Activated B cell treated with CpG ODN at 0.5 μM for 24 hours (primary cell): Measurements from ENCODE around the gene RHO. TPM values are rescaled to one million over a fixed set of nuclear protein-coding genes. Genes with fewer than 3 reads are reported as not detected.

ENCODE experiments used
- ATAC-seq: fragments of 200-7000 bp; cut with Tn5 transposase; one replicate; pipeline ENCODE4 v1.10.0; 2021; ENCODE audit warnings: low read depth, mild to moderate bottlenecking, moderate library complexity
- CTCF ChIA-PET: fragments of 350-600 bp; sonication (Branson Sonifier 250); formaldehyde crosslinking; loops from one replicate; lab custom pipeline; 2021; ENCODE audit warnings: antibody characterized with exemption; lab: Charles Lee
- POLR2A ChIA-PET: fragments of 350-600 bp; sonication (Branson Sonifier 250); formaldehyde crosslinking; loops from one replicate; lab custom pipeline; 2021; ENCODE audit warnings: antibody characterized with exemption; lab: Charles Lee
- DNase-seq: peaks from one replicate; pipeline ENCODE4 v3.0.0; 2022
- H3K27ac Mint-ChIP-seq: one replicate; pipeline ENCODE4 v1.8.0; 2020; ENCODE audit warnings: mixed read lengths
- H3K27me3 Mint-ChIP-seq: one replicate; pipeline ENCODE4 v1.8.0; 2021; ENCODE audit warnings: mixed read lengths
- H3K36me3 Mint-ChIP-seq: one replicate; pipeline ENCODE4 v1.8.0; 2021; ENCODE audit warnings: low read depth, mixed read lengths
- H3K4me1 Mint-ChIP-seq: one replicate; pipeline ENCODE4 v1.8.0; 2021; ENCODE audit warnings: mixed read lengths
- H3K4me3 Mint-ChIP-seq: one replicate; pipeline ENCODE4 v1.8.0; 2020; ENCODE audit warnings: mild to moderate bottlenecking, mixed read lengths
- H3K9me3 Mint-ChIP-seq: one replicate; pipeline ENCODE4 v1.8.0; 2020; ENCODE audit warnings: mixed read lengths
- CTCF ChIP-seq: fragments of 200-600 bp; IDR thresholded peaks from one replicate; pipeline ENCODE4 v1.8.0; 2022; ENCODE audit warnings: antibody characterized with exemption, mild to moderate bottlenecking
- intact Hi-C: fragments of 100-400 bp; cut with micrococcal nuclease; formaldehyde crosslinking; loops from one replicate; pipeline ENCODE4 v1.15.1; 2024
- total RNA-seq: library from RNA; stranded (reverse); gene quantifications from 2 replicates; pipeline ENCODE4 v1.2.3, GENCODE V29; 2022

RHO gene
- total RNA-seq, 1 donor from 2014 or later = not detected

- no peak overlapping the region for H3K4me3 Mint-ChIP-seq
- DNase-seq (no peak), ATAC-seq (no peak)
- CTCF ChIA-PET = no interaction called here
- no peak for TF ChIP-seq CTCF
- POLR2A ChIA-PET = interaction anchor here (0.6 kb wide), 1 partner anchor 119 kb away, joined by 6 read pairs; no protein-coding TSS in a partner anchor
- H3K36me3 Mint-ChIP-seq = peaks cover 10% of the 10 kb centered on the region
- H3K4me1 Mint-ChIP-seq = peaks cover 11% of the 10 kb centered on the region
- no peaks in the 10 kb centered on the region for H3K9me3 Mint-ChIP-seq
- no peaks in the 10 kb centered on the region for H3K27me3 Mint-ChIP-seq
- intact Hi-C loops = no loop called here
- no peak overlapping the region for H3K27ac Mint-ChIP-seq
These were observed 7.5 kb upstream of the RHO start for GRCh38 chr3:129520960-129521359.

GRCh38 chr3:129521611-129522010 lies 6.8 kb upstream of the RHO start:
- no peak for DNase-seq
- H3K27me3 Mint-ChIP-seq = no peaks in the 10 kb centered on the region
- intact Hi-C loops = no loop called here
- no peak overlapping the region for H3K27ac Mint-ChIP-seq
- TF ChIP-seq CTCF = no peak
- no peaks in the 10 kb centered on the region for H3K9me3 Mint-ChIP-seq
- H3K4me1 Mint-ChIP-seq = peaks cover 17% of the 10 kb centered on the region
- no peak for ATAC-seq
- ChIA-PET CTCF (no interaction called here), POLR2A (no interaction called here)
- H3K36me3 Mint-ChIP-seq = peaks cover 6% of the 10 kb centered on the region
- no peak overlapping the region for H3K4me3 Mint-ChIP-seq

GRCh38 chr3:129522953-129523352 lies 5.5 kb upstream of the RHO start:
- Mint-ChIP-seq H3K27ac (no peak overlapping the region), H3K4me3 (no peak overlapping the region), H3K9me3 (no peaks in the 10 kb centered on the region), H3K36me3 (no peaks in the 10 kb centered on the region), H3K4me1 (peaks cover 21% of the 10 kb centered on the region), H3K27me3 (no peaks in the 10 kb centered on the region)
- no peak for TF ChIP-seq CTCF
- POLR2A ChIA-PET = no interaction called here
- no peak for ATAC-seq
- CTCF ChIA-PET = no interaction called here
- DNase-seq = no peak
- intact Hi-C loops = no loop called here

- no peak for DNase-seq
- H3K27me3 Mint-ChIP-seq = no peaks in the 10 kb centered on the region
- no peak for ATAC-seq
- no peak for TF ChIP-seq CTCF
- no peaks in the 10 kb centered on the region for H3K9me3 Mint-ChIP-seq
- H3K4me3 Mint-ChIP-seq = no peak overlapping the region
- CTCF ChIA-PET = no interaction called here
- H3K4me1 Mint-ChIP-seq = peaks cover 21% of the 10 kb centered on the region
- POLR2A ChIA-PET = no interaction called here
- no peaks in the 10 kb centered on the region for H3K36me3 Mint-ChIP-seq
- H3K27ac Mint-ChIP-seq = no peak overlapping the region
- intact Hi-C loops = no loop called here
These were observed 4.4 kb upstream of the RHO start for GRCh38 chr3:129524081-129524480.

GRCh38 chr3:129525341-129525968 lies 3.0 kb upstream of the RHO start:
- CTCF ChIA-PET = interaction anchor here (0.9 to 2.1 kb wide), 2 partner anchors 36 to 51 kb away, joined by 5 read pairs; no protein-coding TSS in a partner anchor
- POLR2A ChIA-PET = interaction anchor here (0.7 to 2.2 kb wide), 2 partner anchors 52 to 86 kb away, joined by 3 to 14 read pairs; partner anchors contain the start of genes IFT122 and MBD4
- H3K9me3 Mint-ChIP-seq = no peaks in the 10 kb centered on the region
- ATAC-seq (no peak), DNase-seq (no peak)
- no peaks in the 10 kb centered on the region for H3K36me3 Mint-ChIP-seq
- intact Hi-C loops = no loop called here
- no peak overlapping the region for H3K4me3 Mint-ChIP-seq
- H3K4me1 Mint-ChIP-seq = peaks cover 21% of the 10 kb centered on the region
- H3K27ac Mint-ChIP-seq = peak overlapping the region; percentile 88
- no peak for TF ChIP-seq CTCF
- no peaks in the 10 kb centered on the region for H3K27me3 Mint-ChIP-seq
